K562 (cell line): Measurements from ENCODE around the gene ZNRF1. TPM values are rescaled to one million over a fixed set of nuclear protein-coding genes. Genes with fewer than 3 reads are reported as not detected.
A peak's percentile ranks its signal among the peaks of the same experiment; 100 is the strongest.

Experiments
- ATAC-seq: fragments of 200-7000 bp; cut with Tn5 transposase; 3 replicates; pipeline ENCODE4 v1.9.1; 2020; ENCODE audit warnings: moderate library complexity
- BruUV-seq: library from RNA; stranded (reverse); fragments of 400-500 nt; replicated peaks from 2 replicates; lab custom pipeline; 2021; lab: Mats Ljungman, UMichigan
- CTCF ChIA-PET: fragments of 300-600 bp; formaldehyde crosslinking; extraction: SDS; loops from one replicate; lab custom pipeline; 2021; ENCODE audit warnings: low intra/inter-chr PET ratio; lab: Yijun Ruan, JAX
- POLR2A ChIA-PET: fragments of 300-600, 350-650 bp; sonication (Branson Sonifier 250); formaldehyde crosslinking; extraction: SDS; loops from one replicate; lab custom pipeline; 2021; ENCODE audit warnings: antibody characterized with exemption, inconsistent platforms; lab: Yijun Ruan, JAX
- DNase-seq, 4 experiments: peaks; one replicate each; pipeline versions ENCODE4 v3.0.0 to v3.0.0-alpha.2; 2011 to 2018; ENCODE audit warnings: low spot score in 3 of 4, mixed read lengths in 3 of 4; ENCODE audit errors: extremely low read depth in 1 of 4
- FAIRE-seq: peaks from 2 replicates; lab custom pipeline; 2011; peaks lifted over from hg19 to GRCh38; lab: Jason Lieb, UNC
- H2AFZ ChIP-seq: 2 replicates; pipeline ENCODE4 v1.6.0; 2011; ENCODE audit warnings: low read depth, low read length, control low read depth, inconsistent platforms
- H3K27ac ChIP-seq: fragments of 200-600 bp; 3 replicates; pipeline ENCODE4 v1.8.0; 2011; ENCODE audit warnings: low read depth, mild to moderate bottlenecking, control low read depth, inconsistent platforms, low read length, moderate library complexity, mixed read lengths; ENCODE audit errors: extremely low read depth
- H3K27me3 ChIP-seq, 2 experiments: fragments of 300-600 bp in 1 of 2; 2 replicates in 1 of 2; 3 replicates in 1 of 2; pipeline versions ENCODE4 v1.6.0 to v1.8.0; 2011; ENCODE audit warnings: inconsistent platforms in 2 of 2, low read length in 2 of 2, mild to moderate bottlenecking in 1 of 2, mixed read lengths in 1 of 2, moderate library complexity in 1 of 2; ENCODE audit not compliant: control insufficient read depth in 2 of 2, insufficient read depth in 2 of 2
- H3K36me3 ChIP-seq: fragments of 300-600 bp; 3 replicates; pipeline ENCODE4 v1.8.0; 2011; ENCODE audit warnings: mild to moderate bottlenecking, low read length, inconsistent platforms; ENCODE audit not compliant: control insufficient read depth, insufficient read depth
- H3K4me1 ChIP-seq, 2 experiments: fragments of 200-600 bp in 1 of 2; replicated peaks in 1 of 2; 2 replicates in 1 of 2; 3 replicates in 1 of 2; pipeline versions ENCODE4 v1.5.1 to v1.8.0; 2011; ENCODE audit warnings: inconsistent platforms in 2 of 2, low read length in 2 of 2, mild to moderate bottlenecking in 1 of 2, mixed read lengths in 1 of 2, moderate library complexity in 1 of 2; ENCODE audit not compliant: control insufficient read depth in 2 of 2, insufficient read depth in 2 of 2
- H3K4me2 ChIP-seq: 2 replicates; pipeline ENCODE4 v1.6.1; 2011; ENCODE audit warnings: low read length, control low read depth, inconsistent platforms, mixed read lengths; ENCODE audit not compliant: insufficient read depth
- H3K4me3 ChIP-seq: fragments of 200-600 bp; sonication (generic), shearing (Covaris generic); 2 replicates; pipeline ENCODE4 v1.5.1; 2016; ENCODE audit warnings: control low read depth, inconsistent platforms
- H3K79me2 ChIP-seq: fragments of 200-600 bp; 3 replicates; pipeline ENCODE4 v1.8.0; 2011; ENCODE audit warnings: low read length, inconsistent platforms; ENCODE audit not compliant: control insufficient read depth, insufficient read depth
- H3K9ac ChIP-seq, 2 experiments: 2 replicates each; pipeline versions ENCODE4 v1.6.0 to v1.6.1; 2011; ENCODE audit warnings: low read depth in 2 of 2, low read length in 2 of 2, control low read depth in 1 of 2, inconsistent platforms in 1 of 2, mild to moderate bottlenecking in 1 of 2, mixed read lengths in 1 of 2; ENCODE audit not compliant: insufficient read depth in 1 of 2
- H3K9me1 ChIP-seq: one replicate; pipeline ENCODE4 v1.6.0; 2011; ENCODE audit warnings: inconsistent platforms, mild to moderate bottlenecking, low read length, moderate library complexity; ENCODE audit not compliant: control insufficient read depth, insufficient read depth
- H3K9me3 ChIP-seq: replicated peaks from 2 replicates; pipeline ENCODE4 v1.5.1; 2011; ENCODE audit warnings: low read depth, low read length, inconsistent platforms; ENCODE audit not compliant: control insufficient read depth, insufficient read depth
- H4K20me1 ChIP-seq: replicated peaks from 2 replicates; pipeline ENCODE4 v1.6.1; 2011; ENCODE audit warnings: low read length, inconsistent platforms, mixed read lengths; ENCODE audit not compliant: control insufficient read depth, insufficient read depth
- DEAF1 ChIP-seq: fragments of 450-650 bp; formaldehyde crosslinking; IDR thresholded peaks from 2 replicates; pipeline ENCODE4 v1.4.0; 2020; ENCODE audit warnings: mild to moderate bottlenecking, moderate library complexity
- GABPA ChIP-seq: fragments of 200-800 bp; sonication (Bioruptor generic); conservative IDR thresholded peaks from 2 replicates; pipeline ENCODE4 v1.6.1; 2016; ENCODE audit warnings: low read depth, missing genetic modification characterization, missing compliant biosample characterization
- HCFC1 ChIP-seq: IDR thresholded peaks from 2 replicates; pipeline ENCODE4 v1.6.1; 2012; ENCODE audit warnings: low read depth, low read length, improper control_type of control experiment
- HDGF ChIP-seq: fragments of 450-650 bp; IDR thresholded peaks from 2 replicates; pipeline ENCODE4 v1.6.1; 2016
- NFRKB ChIP-seq: fragments of 450-650 bp; IDR thresholded peaks from 2 replicates; pipeline ENCODE4 v1.6.1; 2016; ENCODE audit warnings: low read depth
- NR2C1 ChIP-seq, 2 experiments: fragments of 450-650 bp; IDR thresholded peaks; 2 replicates each; pipeline ENCODE4 v1.6.1; 2017; ENCODE audit warnings: mild to moderate bottlenecking in 2 of 2, antibody characterized with exemption in 1 of 2, inconsistent platforms in 1 of 2, missing compliant biosample characterization in 1 of 2, missing genetic modification characterization in 1 of 2
- PATZ1 ChIP-seq: fragments of 250-450 bp; sonication (Bioruptor Pico); IDR thresholded peaks from 2 replicates; pipeline ENCODE4 v1.5.0; 2020; ENCODE audit warnings: mild to moderate bottlenecking, borderline replicate concordance
- SPI1 ChIP-seq: IDR thresholded peaks from 2 replicates; pipeline ENCODE4 v1.6.1; 2011; ENCODE audit warnings: low read depth, low read length, control low read depth, borderline replicate concordance
- THRB ChIP-seq: fragments of 450-650 bp; formaldehyde crosslinking; conservative IDR thresholded peaks from 2 replicates; pipeline ENCODE4 v1.4.0; 2022; ENCODE audit warnings: mild to moderate bottlenecking, missing genetic modification characterization
- UBTF ChIP-seq, 2 experiments: IDR thresholded peaks; 2 replicates each; pipeline ENCODE4 v1.6.1; 2012; ENCODE audit warnings: improper control_type of control experiment in 2 of 2, low read depth in 2 of 2, low read length in 2 of 2, borderline replicate concordance in 1 of 2
- ZBTB2 ChIP-seq: fragments of 450-650 bp; IDR thresholded peaks from 2 replicates; pipeline ENCODE4 v1.6.1; 2016; ENCODE audit warnings: antibody characterized with exemption
- WGBS: fragments of 100-300 bp; shearing (Covaris generic); methylation state at CpG from one replicate; pipeline ENCODE4 v1.1.6; 2016; ENCODE audit warnings: low coverage, mixed read lengths; ENCODE audit not compliant: insufficient coverage; ENCODE audit errors: missing lambda C conversion rate; 5-methylcytosine and 5-hydroxymethylcytosine counted together
- in situ Hi-C: fragments of 300-500 bp; cut with MboI; formaldehyde crosslinking; loops from 4 replicates; pipeline ENCODE4 v1.15.0; 2018; ENCODE audit warnings: inconsistent platforms, mixed read lengths
- intact Hi-C: fragments of 100-400 bp; cut with micrococcal nuclease; formaldehyde crosslinking; loops from 2 replicates; pipeline ENCODE4 v1.14.2; 2022
- polyA plus RNA-seq, 8 experiments: library from polyadenylated mRNA; depleted of rRNA in 4 of 8; stranded (reverse) in 5 of 8; unstranded in 3 of 8; fragments of >200 nt; fragmentation: Nextera tagmentation in 2 of 8; fragmentation: Illumina TruSeq in 1 of 8; extraction: Ambion mirVana in 2 of 8; extraction: Trizol in 1 of 8; gene quantifications; 2 replicates each; pipeline versions ENCODE4 v1.2.1 to v1.2.3, GENCODE V29; 2011 to 2014; ENCODE audit warnings: inconsistent platforms in 1 of 8, missing spikeins in 1 of 8
- total RNA-seq, 7 experiments: library from RNA; depleted of rRNA in 6 of 7; stranded (reverse); fragments of >200 nt in 6 of 7; fragmentation: Illumina TruSeq in 2 of 7; extraction: Trizol in 2 of 7; gene quantifications; 2 replicates each; pipeline versions ENCODE4 v1.2.1 to v1.2.3, GENCODE V29; 2011 to 2021; ENCODE audit warnings: low replicate concordance in 1 of 7

The ZNRF1 gene
- total and polyA plus RNA-seq, 9 of the 15 experiments (the other 6 are each of a cell fraction or from before 2014, with no cell fraction given) = 9.5 to 37.7 (median 20.0) TPM

- TF ChIP-seq NFRKB (peak; percentile 4; the same call in 1 of the 2 replicates), UBTF (IDR thresholded peaks at IDR 0.05; ENCODE audit: borderline replicate concordance in 1 of 2, low read depth in 2 of 2, low read length in 2 of 2) (0 out of 4 replicates have a peak, but pooled peaks of 1 of the 2 experiments have one; percentile 13), ZBTB2 (0 out of 2 replicates have a peak, but pooled peaks have one; percentile 7), THRB (0 out of 2 replicates have a peak, but pooled peaks have one; percentile 8), HCFC1 (no peak), PATZ1 (CRISPR knock-in tag) (0 out of 2 replicates have a peak, but pooled peaks have one; percentile 36), SPI1 (peak; percentile 73), GABPA (peak; percentile 11; the same call in 1 of the 2 replicates), HDGF (0 out of 2 replicates have a peak, but pooled peaks have one; percentile 55), DEAF1 (CRISPR knock-in tag) (no peak), NR2C1 (IDR thresholded peaks at IDR 0.05) (no peak), NR2C1 (tag; IDR thresholded peaks at IDR 0.05) (no peak)
- TF ChIP-seq, all 486 proteins: peak for 8
- H3K36me3 ChIP-seq = no peaks in the 10 kb centered on the region; the same call in 2 of the 3 replicates
- H3K9me1 ChIP-seq = no peaks in the 10 kb centered on the region
- CTCF ChIA-PET = no interaction called here
- no peaks in the 10 kb centered on the region for H3K9me3 ChIP-seq
- intact Hi-C loops = no loop called here
- peak overlapping the region; percentile 86 for H3K4me2 ChIP-seq
- in situ Hi-C loops = no loop called here
- H3K4me3 ChIP-seq = no peak overlapping the region
- FAIRE-seq = no peak
- H3K27me3 ChIP-seq = no peaks in the 10 kb centered on the region
- peak overlapping the region; percentile 74 for H2AFZ ChIP-seq
- no peak for ATAC-seq
- H4K20me1 ChIP-seq = no peaks in the 10 kb centered on the region
- POLR2A ChIA-PET = interaction anchor here (1.0 kb wide), 1 partner anchor 9 kb away, joined by 5 read pairs; no protein-coding TSS in a partner anchor
- DNase-seq = no peak
- peaks cover 90% of the 10 kb centered on the region for H3K79me2 ChIP-seq
- peaks cover 35 to 62% of the 10 kb centered on the region in 2 experiments for H3K4me1 ChIP-seq
- H3K9ac ChIP-seq = peak overlapping the region; percentile 47 to 88; a peak in 3 of 4 replicates
- WGBS = 52% methylated on average over 3 of the region's 3 CpGs
- no TSS peak for BruUV-seq
- peak overlapping the region; percentile 81 for H3K27ac ChIP-seq
Observed at GRCh38 chr16:75075688-75076268, 77.0 kb downstream of the ZNRF1 start.
